HCT116 (cell line): ENCODE data around the gene KREMEN2. TPM values are rescaled to one million over a fixed set of nuclear protein-coding genes. Genes with fewer than 3 reads are reported as not detected.

ENCODE experiments used
- ATF3 ChIP-seq: IDR thresholded peaks from 2 replicates; pipeline ENCODE4 v1.6.1; 2012
- EGR1 ChIP-seq: IDR thresholded peaks from 2 replicates; pipeline ENCODE4 v1.6.1; 2012; ENCODE audit warnings: low read depth
- ELF1 ChIP-seq: IDR thresholded peaks from 2 replicates; pipeline ENCODE4 v1.6.1; 2012; ENCODE audit warnings: low read depth, borderline replicate concordance
- EZH2 ChIP-seq: fragments of 200-600 bp; sonication (generic); IDR thresholded peaks from 2 replicates; pipeline ENCODE4 v1.6.1; 2017; ENCODE audit warnings: antibody characterized with exemption, mixed run types
- EZH2phosphoT487 ChIP-seq: fragments of 200-600 bp; IDR thresholded peaks from 2 replicates; pipeline ENCODE4 v1.6.1; 2018; ENCODE audit warnings: antibody characterized with exemption, borderline replicate concordance
- FOSL1 ChIP-seq: IDR thresholded peaks from 2 replicates; pipeline ENCODE4 v1.6.1; 2012; ENCODE audit warnings: low read depth
- RAD21 ChIP-seq: IDR thresholded peaks from 2 replicates; pipeline ENCODE4 v1.6.1; 2012; ENCODE audit warnings: low read depth, mild to moderate bottlenecking
- REST ChIP-seq: IDR thresholded peaks from 2 replicates; pipeline ENCODE4 v1.6.1; 2012; ENCODE audit warnings: low read depth
- SRF ChIP-seq: IDR thresholded peaks from 2 replicates; pipeline ENCODE4 v1.6.1; 2012; ENCODE audit warnings: low read depth
- ZBTB33 ChIP-seq: IDR thresholded peaks from 2 replicates; pipeline ENCODE4 v1.6.1; 2011; ENCODE audit warnings: mild to moderate bottlenecking, low read length, moderate library complexity; ENCODE audit not compliant: insufficient replicate concordance; ENCODE audit errors: extremely low read depth
- ZFX ChIP-seq: fragments of 450-650 bp; IDR thresholded peaks from 2 replicates; pipeline ENCODE4 v1.6.1; 2017
- ZNF274 ChIP-seq: fragments of 200-500 bp; sonication (Bioruptor generic); IDR thresholded peaks from 2 replicates; pipeline ENCODE4 v1.6.1; 2014; ENCODE audit warnings: mild to moderate bottlenecking, low read depth, low read length, inconsistent platforms
- total RNA-seq: library from RNA; stranded (reverse); gene quantifications from one replicate; pipeline ENCODE4 v1.2.1, GENCODE V29; 2021; ENCODE audit not compliant: unreplicated experiment

Gene KREMEN2
- total RNA-seq, 1 experiment from 2014 or later, result 14.1 TPM

GRCh38 chr16:3004319-3004718 lies 40.2 kb downstream of the KREMEN2 start (continued):
- TF ChIP-seq REST (no peak), FOSL1 (no peak), ATF3 (no peak), ELF1 (no peak), SRF (no peak), EZH2phosphoT487 (no peak), ZFX (no peak), RAD21 (no peak), EZH2 (no peak), ZBTB33 (no peak), EGR1 (no peak), ZNF274 (no peak)
- TF ChIP-seq, all 23 proteins: peak for 0
